ENCODE data around the gene TSHZ3.

- TF ChIP-seq CTCF (conservative IDR thresholded peaks at IDR 0.05; ENCODE audit: low read length) (no peak), EZH2phosphoT487 (IDR thresholded peaks at IDR 0.05; ENCODE audit: borderline replicate concordance) (no peak)
These were observed 37.1 kb downstream of the TSHZ3 start for GRCh38 chr19:31312009-31312676.

Data from Loucy (cell line).